Measurements from ENCODE around the gene ATG5.

The ATG5 gene

GRCh38 chr6:106325336-106326178 is at the start of gene ATG5:
ATG5 (minus strand) TSS chr6:106325760; CDS start chr6:106316208, 9,552 bp downstream.
- peak; percentile 96 for DNase-seq (ENCODE audit: low spot score)

- DNase-seq (ENCODE audit: low spot score) = no peak
Observed at GRCh38 chr6:106373502-106374239, 48.1 kb upstream of the ATG5 start.

DNA sequence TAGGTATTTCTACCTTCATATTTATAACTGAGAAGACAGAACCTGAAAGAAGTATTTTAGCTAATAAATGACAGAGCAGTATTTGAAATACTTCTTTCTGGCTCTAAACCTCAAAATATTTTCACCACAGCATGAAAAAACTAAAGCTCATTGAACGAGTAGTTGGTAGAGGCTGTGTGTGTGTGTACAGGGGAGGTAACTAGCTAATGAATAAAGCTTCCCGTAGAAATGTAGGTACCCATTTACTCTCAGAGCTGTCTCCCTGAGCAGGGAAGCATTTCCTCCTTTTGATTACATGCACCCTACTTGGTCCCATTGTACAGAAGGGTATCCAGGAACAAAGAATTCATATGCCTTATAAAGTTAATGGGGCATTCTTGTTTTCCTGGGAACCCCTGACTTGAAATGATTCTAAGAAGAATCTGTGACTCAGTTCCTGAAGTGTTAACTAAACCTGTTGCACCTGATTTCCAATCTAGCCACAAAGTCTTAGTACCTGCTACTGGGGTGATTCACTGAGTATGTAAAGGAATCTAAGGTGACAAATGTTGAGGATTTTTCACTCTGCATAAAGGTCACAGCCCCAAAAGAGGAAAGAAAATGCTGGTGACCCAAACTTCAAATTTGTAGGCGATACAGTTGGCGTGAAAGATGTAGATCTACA is 47.4 kb upstream of the ATG5 start:
- DNase-seq (ENCODE audit: low spot score) = no peak

DNA sequence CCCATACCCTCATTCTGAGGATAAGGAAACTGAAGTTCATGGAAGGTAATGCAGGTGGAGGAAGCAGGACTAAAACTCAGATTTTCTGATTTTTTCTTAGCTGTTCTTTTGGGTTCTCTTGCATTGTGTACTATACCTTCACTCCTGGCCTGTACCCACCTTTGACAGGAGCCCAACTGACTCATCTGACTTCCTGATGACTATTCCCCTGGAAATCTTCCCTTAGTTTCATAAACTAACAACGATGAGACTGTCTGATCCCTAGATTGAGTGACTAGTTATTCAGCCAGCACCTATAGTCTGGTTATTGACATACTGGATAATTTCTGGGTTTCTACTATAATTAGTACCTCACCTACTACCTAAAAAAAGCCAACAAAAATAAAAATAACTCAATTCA is 45.1 kb upstream of the ATG5 start:
- no peak for DNase-seq (ENCODE audit: low spot score)

DNA sequence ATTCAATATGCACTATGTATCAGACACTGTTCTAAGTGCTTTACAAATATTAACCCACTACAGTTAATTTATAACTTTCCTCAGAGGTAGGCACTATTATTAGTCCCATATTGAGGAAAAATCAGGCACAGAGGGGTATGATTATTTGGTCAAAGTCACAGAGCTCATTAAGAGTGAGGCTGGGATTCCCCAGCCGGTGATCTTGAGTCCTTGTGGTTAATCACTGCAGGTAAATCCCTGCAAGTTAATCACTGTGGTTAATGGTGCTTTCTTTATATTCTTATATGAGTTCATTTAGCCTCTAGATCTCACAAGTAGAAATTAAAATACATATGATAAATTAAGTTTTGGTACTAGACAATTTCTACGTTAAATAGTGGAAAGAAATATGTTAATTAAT is 44.2 kb upstream of the ATG5 start:
- no peak for DNase-seq (ENCODE audit: low spot score)

GRCh38 chr6:106363401-106364138 is 38.0 kb upstream of the ATG5 start:
- no peak for DNase-seq (ENCODE audit: low spot score)

DNA sequence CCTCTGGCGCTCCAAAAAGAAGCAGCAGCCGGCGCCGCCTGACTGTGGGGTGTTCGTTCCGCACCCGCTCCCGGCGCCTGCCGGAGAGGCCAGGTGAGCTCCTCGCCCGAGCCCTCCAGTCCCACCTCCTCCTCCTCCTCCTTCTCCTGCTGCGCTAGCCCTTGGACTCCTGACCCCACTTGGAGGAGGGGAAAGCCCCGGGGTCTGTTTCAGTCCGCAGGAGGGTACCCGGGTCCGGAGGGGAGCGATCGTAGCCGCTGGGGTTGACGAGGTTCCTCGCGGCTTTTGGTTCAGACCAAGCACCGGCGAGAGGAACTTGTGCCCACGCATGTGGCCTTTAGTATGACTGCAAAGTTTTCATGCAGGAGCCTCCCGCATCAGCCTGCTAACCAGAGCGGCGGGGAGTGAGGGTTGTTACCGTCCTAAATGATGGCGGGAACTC is 35.5 kb upstream of the ATG5 start:
- DNase-seq (ENCODE audit: low spot score) = peak; percentile 28

DNA sequence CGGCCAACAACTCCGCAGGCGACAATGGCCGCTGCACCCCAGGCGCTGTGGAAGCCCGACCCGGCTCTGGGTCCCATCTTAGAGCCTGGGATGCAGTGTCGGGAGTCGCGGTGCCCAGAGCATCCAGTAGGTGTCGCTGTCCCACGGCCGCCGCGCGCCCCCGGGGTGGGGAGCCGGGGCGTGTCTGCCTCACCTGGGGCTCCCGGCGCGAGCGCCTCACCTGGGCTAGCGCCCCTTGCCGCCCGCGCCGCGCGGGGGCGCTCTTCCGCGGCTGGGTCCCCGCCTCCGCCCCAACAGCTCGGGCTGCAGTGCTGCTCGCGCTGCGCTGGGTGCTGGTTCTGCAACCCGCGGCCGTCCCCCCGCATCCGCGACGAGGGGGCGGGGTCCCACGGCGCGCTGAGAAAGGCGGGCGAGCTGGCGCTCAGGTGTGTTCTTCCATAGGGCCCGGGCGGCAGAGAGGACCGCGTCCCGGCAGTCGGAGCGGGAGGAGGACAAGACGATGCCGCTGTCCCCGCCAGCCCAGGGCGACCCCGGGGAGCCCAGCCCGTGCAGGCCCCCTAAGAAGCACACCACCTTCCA is 34.9 kb upstream of the ATG5 start, which contains the start of gene CRYBG1:
CRYBG1 (plus strand) TSS at position 308 of the 579 bp plus-strand sequence; CDS start at position 500, 192 bp downstream.
- DNase-seq (ENCODE audit: low spot score) = peak; percentile 80

DNA sequence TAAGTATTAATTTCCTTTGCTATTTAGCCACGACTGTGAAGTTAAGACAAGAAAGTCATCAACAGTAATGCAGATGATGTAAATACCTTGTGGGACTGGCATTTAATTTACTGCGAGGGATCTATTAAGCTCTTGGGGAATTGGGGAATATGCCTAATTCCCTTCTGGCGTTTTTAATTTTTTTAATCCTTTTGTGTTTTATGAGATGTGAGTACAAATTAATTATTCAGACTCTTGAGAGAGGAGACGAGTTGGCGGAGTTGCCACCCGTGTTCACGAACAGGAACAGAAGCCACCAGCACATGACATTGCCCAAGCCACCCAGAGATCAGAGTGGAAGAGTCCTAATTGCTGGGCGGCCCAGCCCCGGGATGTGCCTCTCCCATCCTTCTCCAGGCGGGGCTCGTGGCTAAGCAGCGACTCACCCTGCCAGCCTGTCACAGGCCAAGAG is 34.4 kb upstream of the ATG5 start:
- no peak for DNase-seq (ENCODE audit: low spot score)

GRCh38 chr6:106356378-106356777 is 30.8 kb upstream of the ATG5 start:
- DNase-seq (ENCODE audit: low spot score) = no peak

GRCh38 chr6:106347219-106347618 is 21.7 kb upstream of the ATG5 start:
- DNase-seq (ENCODE audit: low spot score) = no peak

- peak; percentile 84 for DNase-seq (ENCODE audit: low spot score)
Observed at GRCh38 chr6:106339334-106340029, 13.9 kb upstream of the ATG5 start.

- peak; percentile 46 for DNase-seq (ENCODE audit: low spot score)
Observed at GRCh38 chr6:106334646-106335448, 9.3 kb upstream of the ATG5 start.

DNA sequence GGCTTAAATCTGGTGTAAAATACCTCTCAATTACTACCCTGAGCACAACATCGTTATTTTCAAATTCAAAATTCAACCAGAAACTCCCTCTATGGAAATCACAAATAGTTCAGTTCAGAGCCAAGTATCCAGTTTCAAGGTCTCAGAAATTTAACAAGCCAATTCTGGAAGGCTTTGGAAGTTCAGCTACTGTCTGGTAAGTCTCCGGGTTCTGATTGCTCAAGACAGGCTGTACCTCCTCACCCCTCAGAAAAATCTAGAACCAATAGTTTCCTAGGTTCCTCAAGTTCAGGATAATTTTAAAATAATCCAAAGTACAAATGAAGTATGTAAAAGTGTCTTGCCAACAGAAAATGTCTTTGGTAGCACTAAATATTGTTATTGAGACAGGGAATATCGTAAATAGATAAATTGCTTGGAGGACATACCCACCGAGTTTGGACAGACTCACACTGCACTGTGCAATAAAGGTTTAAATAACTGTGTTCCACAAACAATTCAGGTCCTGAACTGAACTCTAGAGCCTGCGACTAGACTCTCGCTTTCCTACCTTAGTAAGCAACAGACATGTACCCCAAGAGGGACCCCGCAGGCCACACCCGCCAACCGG is 729 bp downstream of the ATG5 start:
- no peak for DNase-seq (ENCODE audit: low spot score)

DNA sequence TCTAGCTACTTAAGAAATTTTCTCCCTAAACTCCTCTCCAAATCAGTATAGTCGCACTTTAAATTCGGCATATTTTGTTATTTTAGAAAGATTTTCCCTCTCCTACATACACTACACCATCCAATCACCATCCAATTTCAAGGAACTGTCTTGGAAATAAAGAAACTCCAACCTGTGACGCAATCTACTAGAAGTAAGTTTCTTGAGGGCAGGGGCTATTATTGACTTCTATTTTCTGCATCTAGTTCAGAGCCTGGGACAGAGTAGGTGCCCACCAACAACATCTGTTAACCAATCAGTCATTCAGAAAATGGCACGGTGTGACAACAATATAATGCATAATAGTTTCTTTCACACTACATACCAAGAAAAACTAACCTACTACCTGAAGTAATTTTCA is 3.6 kb downstream of the ATG5 start:
- DNase-seq (ENCODE audit: low spot score) = no peak

DNA sequence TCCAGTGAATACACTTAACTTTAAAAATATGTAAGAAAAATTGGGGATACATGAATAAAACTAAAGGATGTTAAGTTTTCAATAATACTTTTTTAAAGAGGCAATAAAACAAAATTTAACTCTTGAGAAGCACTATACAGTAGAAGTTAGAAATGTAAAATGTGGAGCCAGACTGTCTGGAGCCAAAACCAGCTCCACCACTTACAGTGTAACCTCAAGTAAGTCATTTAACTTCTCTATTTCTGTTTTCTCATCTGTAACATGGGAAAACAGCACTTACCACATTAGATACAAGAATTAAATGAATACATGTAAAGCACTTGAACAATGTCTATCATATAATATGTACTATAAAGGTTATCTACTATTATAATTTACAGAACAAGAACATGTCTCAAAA is 6.7 kb downstream of the ATG5 start:
- no peak for DNase-seq (ENCODE audit: low spot score)

DNA sequence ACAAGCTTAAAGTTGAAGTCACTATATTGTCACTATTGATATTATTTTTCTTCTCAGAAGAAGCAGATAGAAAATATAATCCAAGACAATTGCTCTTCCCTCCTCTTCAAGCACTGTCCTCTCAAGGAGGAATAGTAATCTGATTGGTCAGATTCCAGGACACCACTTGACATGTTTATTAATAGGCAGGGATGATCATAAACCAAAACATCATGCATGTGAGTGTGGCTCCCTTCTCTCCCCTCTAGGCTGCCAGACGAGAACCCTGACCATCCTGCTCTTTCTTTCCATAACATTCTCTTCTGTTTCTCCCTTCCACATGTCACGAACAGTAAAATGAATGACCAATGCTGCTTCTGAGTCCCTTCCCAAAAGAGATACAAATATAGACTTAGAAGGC is 7.5 kb downstream of the ATG5 start:
- no peak for DNase-seq (ENCODE audit: low spot score)

DNA sequence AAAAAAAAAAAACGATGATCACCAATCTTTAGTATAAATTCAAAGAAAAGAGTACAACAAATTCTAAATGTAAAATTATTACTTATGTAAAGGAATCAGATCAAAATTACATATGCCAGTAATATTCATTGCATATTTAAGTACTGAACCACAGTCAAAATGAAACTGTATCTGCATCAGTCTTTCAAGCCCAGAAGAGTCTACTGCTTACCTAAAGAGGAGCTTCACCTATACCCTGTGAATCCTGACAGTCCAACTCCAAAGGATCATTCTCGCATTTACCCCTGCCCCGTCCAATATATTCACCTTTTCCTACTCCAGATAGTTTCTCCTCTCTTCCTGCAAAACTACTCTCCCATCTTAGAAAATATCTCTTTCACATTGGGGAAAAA is 9.2 kb downstream of the ATG5 start:
- no peak for DNase-seq (ENCODE audit: low spot score)

GRCh38 chr6:106315765-106316374 is 9.7 kb downstream of the ATG5 start:
- DNase-seq (ENCODE audit: low spot score) = no peak

All from SW480 (cell line).